ENCODE measurements around the gene C1orf216. TPM values are rescaled to one million over a fixed set of nuclear protein-coding genes. Genes with fewer than 3 reads are reported as not detected.
A peak's percentile ranks its signal among the peaks of the same experiment; 100 is the strongest.
"Not testable (repeated sequence)": the region's sequence is repeated elsewhere in the genome, so short reads cannot be mapped to it uniquely, and the experiment has no call there.

The C1orf216 gene
- total and polyA plus RNA-seq, 5 donors = 9.3 to 19.6 (median 15.6) TPM

GRCh38 chr1:35706846-35707600 lies 11.7 kb downstream of the C1orf216 start:
- H3K4me3 ChIP-seq (ENCODE audit: low read length) = no peak overlapping the region
- H3K4me1 ChIP-seq (ENCODE audit: control insufficient read depth, insufficient read depth, low read length) = no peaks in the 10 kb centered on the region
- H3K27me3 ChIP-seq (ENCODE audit: control insufficient read depth, insufficient read depth) = no peaks in the 10 kb centered on the region
- peak; percentile 23 to 33 for ATAC-seq
- no peak for DNase-seq
- H3K27ac ChIP-seq (ENCODE audit: low read length) = no peak overlapping the region
- intact Hi-C loops (cut with DNase I) = no loop called here
- 42% methylated on average over 29 of the region's 29 CpGs for WGBS
- no peaks in the 10 kb centered on the region for H3K9me3 ChIP-seq (ENCODE audit: control insufficient read depth, low read length)

- WGBS = 18% methylated on average over 7 of the region's 7 CpGs
- no peak for DNase-seq
- no peak overlapping the region for H3K4me3 ChIP-seq (ENCODE audit: low read length)
- H3K27me3 ChIP-seq (ENCODE audit: control insufficient read depth, insufficient read depth) = no peaks in the 10 kb centered on the region
- intact Hi-C loops (cut with DNase I) = no loop called here
- no peaks in the 10 kb centered on the region for H3K9me3 ChIP-seq (ENCODE audit: control insufficient read depth, low read length)
- no peak overlapping the region for H3K27ac ChIP-seq (ENCODE audit: low read length)
- no peaks in the 10 kb centered on the region for H3K4me1 ChIP-seq (ENCODE audit: control insufficient read depth, insufficient read depth, low read length)
- ATAC-seq = no peak
Observed at GRCh38 chr1:35702508-35702907, 16.2 kb downstream of the C1orf216 start.

- H3K27me3 ChIP-seq (ENCODE audit: control insufficient read depth, insufficient read depth); H3K4me3 ChIP-seq (ENCODE audit: low read length); H3K4me1 ChIP-seq (ENCODE audit: control insufficient read depth, insufficient read depth, low read length); H3K27ac ChIP-seq (ENCODE audit: low read length); intact Hi-C loops (cut with DNase I); DNase-seq; ATAC-seq; H3K9me3 ChIP-seq (ENCODE audit: control insufficient read depth, low read length): not testable (repeated sequence)
- WGBS = 95% methylated on average over 1 of the region's 1 CpG
Observed at GRCh38 chr1:35699152-35699551, 19.5 kb downstream of the C1orf216 start.

- Histone ChIP-seq H3K27ac (ENCODE audit: low read length) (no peak overlapping the region), H3K4me3 (ENCODE audit: low read length) (no peak overlapping the region), H3K9me3 (ENCODE audit: control insufficient read depth, low read length) (no peaks in the 10 kb centered on the region), H3K4me1 (ENCODE audit: control insufficient read depth, insufficient read depth, low read length) (no peaks in the 10 kb centered on the region), H3K27me3 (ENCODE audit: control insufficient read depth, insufficient read depth) (no peaks in the 10 kb centered on the region)
- 45% methylated on average over 2 of the region's 2 CpGs for WGBS
- intact Hi-C loops (cut with DNase I) = no loop called here
- ATAC-seq (no peak), DNase-seq (no peak)
Observed at GRCh38 chr1:35692317-35692716, 26.4 kb downstream of the C1orf216 start.

DNA sequence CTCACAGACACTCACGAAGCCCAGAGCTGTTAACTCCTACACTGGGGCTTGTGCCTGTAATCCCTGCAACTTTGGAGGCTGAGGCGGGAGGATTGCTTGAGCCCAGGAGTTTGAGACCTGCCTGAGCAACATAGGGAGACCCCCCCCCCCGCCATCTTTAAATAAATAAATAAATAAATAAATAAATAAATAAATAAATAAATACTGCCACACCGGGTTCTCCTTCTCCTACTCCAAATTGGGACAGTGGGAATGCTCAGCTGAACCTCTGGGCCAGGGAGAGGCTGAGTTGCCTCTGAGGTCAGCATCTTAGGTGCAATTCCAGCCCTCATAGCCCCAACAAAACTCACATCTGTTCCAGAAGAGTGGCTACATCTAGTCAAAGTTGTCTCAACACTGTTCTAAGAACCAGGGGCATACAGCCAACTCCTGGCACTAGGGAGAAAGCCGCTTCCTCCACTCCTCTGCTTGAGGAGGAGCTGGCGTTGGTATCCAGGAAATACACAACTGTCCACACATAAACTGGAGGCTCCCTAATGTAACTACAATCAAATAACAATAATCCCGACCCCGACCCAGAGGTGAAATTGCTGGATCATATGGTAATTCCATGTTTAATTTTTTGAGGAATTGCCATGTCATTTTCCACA lies 27.0 kb downstream of the C1orf216 start:
- Histone ChIP-seq H3K9me3 (ENCODE audit: control insufficient read depth, low read length) (no peaks in the 10 kb centered on the region), H3K4me3 (ENCODE audit: low read length) (no peak overlapping the region), H3K27ac (ENCODE audit: low read length) (no peak overlapping the region), H3K4me1 (ENCODE audit: control insufficient read depth, insufficient read depth, low read length) (no peaks in the 10 kb centered on the region), H3K27me3 (ENCODE audit: control insufficient read depth, insufficient read depth) (no peaks in the 10 kb centered on the region)
- ATAC-seq (no peak), DNase-seq (no peak)
- intact Hi-C loops (cut with DNase I) = no loop called here
- 69% methylated on average over 8 of the region's 8 CpGs for WGBS

- 32% methylated on average over 9 of the region's 9 CpGs for WGBS
- H3K27me3 ChIP-seq (ENCODE audit: control insufficient read depth, insufficient read depth) = no peaks in the 10 kb centered on the region
Observed at GRCh38 chr1:35691080-35691479, 27.6 kb downstream of the C1orf216 start.

DNA sequence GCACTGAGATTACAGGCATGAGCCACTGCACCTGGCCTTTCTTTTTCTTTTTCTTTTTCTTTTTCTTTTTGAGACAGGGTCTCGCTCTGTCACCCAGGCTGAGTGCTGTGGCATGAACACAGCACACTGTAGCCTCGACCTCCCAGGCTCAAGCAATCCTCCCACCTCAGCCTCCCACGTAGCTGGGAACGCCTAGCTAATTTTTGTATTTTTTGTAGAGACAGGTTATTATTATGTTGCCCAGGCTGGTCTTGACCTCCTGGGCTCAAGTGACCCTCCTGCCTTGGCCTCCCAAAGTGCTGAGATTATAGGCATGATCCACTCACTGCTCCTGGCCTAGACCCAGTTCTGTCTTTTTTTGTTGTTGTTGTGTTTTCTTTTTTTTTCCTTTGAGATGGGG lies 28.6 kb downstream of the C1orf216 start:
- H3K4me1 ChIP-seq (ENCODE audit: control insufficient read depth, insufficient read depth, low read length); ATAC-seq; intact Hi-C loops (cut with DNase I); H3K9me3 ChIP-seq (ENCODE audit: control insufficient read depth, low read length); H3K4me3 ChIP-seq (ENCODE audit: low read length); DNase-seq; H3K27ac ChIP-seq (ENCODE audit: low read length); H3K27me3 ChIP-seq (ENCODE audit: control insufficient read depth, insufficient read depth): not testable (repeated sequence)
- WGBS = 90% methylated on average over 4 of the region's 4 CpGs

More at GRCh38 chr1:35691080-35691479, 27.6 kb downstream of the C1orf216 start:
- DNase-seq (no peak), ATAC-seq (no peak)
- Histone ChIP-seq H3K27ac (ENCODE audit: low read length) (no peak overlapping the region), H3K9me3 (ENCODE audit: control insufficient read depth, low read length) (no peaks in the 10 kb centered on the region), H3K4me3 (ENCODE audit: low read length) (no peak overlapping the region), H3K4me1 (ENCODE audit: control insufficient read depth, insufficient read depth, low read length) (no peaks in the 10 kb centered on the region)
- intact Hi-C loops (cut with DNase I) = no loop called here

- no peak overlapping the region for H3K27ac ChIP-seq (ENCODE audit: low read length)
- no peak for DNase-seq
- 88% methylated on average over 5 of the region's 5 CpGs for WGBS
- no peak for ATAC-seq
- no peaks in the 10 kb centered on the region for H3K9me3 ChIP-seq (ENCODE audit: control insufficient read depth, low read length)
- intact Hi-C loops (cut with DNase I) = no loop called here
- no peaks in the 10 kb centered on the region for H3K27me3 ChIP-seq (ENCODE audit: control insufficient read depth, insufficient read depth)
- H3K4me3 ChIP-seq (ENCODE audit: low read length) = no peak overlapping the region
- no peaks in the 10 kb centered on the region for H3K4me1 ChIP-seq (ENCODE audit: control insufficient read depth, insufficient read depth, low read length)
Observed at GRCh38 chr1:35688161-35688560, 30.5 kb downstream of the C1orf216 start.

DNA sequence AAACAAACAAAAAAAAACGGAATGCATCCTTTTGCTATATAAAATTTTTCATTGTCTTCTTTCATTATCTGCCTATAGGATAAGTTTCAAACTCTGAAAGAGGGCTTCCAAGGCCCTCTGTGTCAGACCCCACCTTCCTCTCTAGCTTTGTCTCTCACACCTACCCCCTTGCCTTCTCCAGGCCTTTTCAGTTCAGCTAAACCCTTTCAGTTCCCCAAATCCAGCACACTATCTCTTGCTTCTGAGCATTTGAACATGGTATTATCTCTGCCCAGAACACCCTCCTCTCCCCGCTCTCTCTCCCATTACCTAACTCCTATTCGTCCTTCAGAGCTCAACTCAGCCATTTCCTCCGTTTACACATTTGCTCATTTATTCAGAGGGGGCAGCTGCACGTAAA lies 35.7 kb downstream of the C1orf216 start:
- no peak overlapping the region for H3K27ac ChIP-seq (ENCODE audit: low read length)
- ATAC-seq (no peak), DNase-seq (no peak)
- intact Hi-C loops (cut with DNase I) = no loop called here
- WGBS = 51% methylated on average over 5 of the region's 5 CpGs
- no peaks in the 10 kb centered on the region for H3K4me1 ChIP-seq (ENCODE audit: control insufficient read depth, insufficient read depth, low read length)
- H3K9me3 ChIP-seq (ENCODE audit: control insufficient read depth, low read length) = no peaks in the 10 kb centered on the region
- H3K4me3 ChIP-seq (ENCODE audit: low read length) = no peak overlapping the region
- no peaks in the 10 kb centered on the region for H3K27me3 ChIP-seq (ENCODE audit: control insufficient read depth, insufficient read depth)

GRCh38 chr1:35680271-35680670 lies 38.4 kb downstream of the C1orf216 start:
- H3K4me1 ChIP-seq (ENCODE audit: control insufficient read depth, insufficient read depth, low read length) = no peaks in the 10 kb centered on the region
- no peaks in the 10 kb centered on the region for H3K9me3 ChIP-seq (ENCODE audit: control insufficient read depth, low read length)
- ATAC-seq (no peak), DNase-seq (no peak)
- intact Hi-C loops (cut with DNase I) = no loop called here
- no peak overlapping the region for H3K4me3 ChIP-seq (ENCODE audit: low read length)
- 86% methylated on average over 3 of the region's 3 CpGs for WGBS
- no peak overlapping the region for H3K27ac ChIP-seq (ENCODE audit: low read length)
- no peaks in the 10 kb centered on the region for H3K27me3 ChIP-seq (ENCODE audit: control insufficient read depth, insufficient read depth)

GRCh38 chr1:35675773-35676172 lies 42.9 kb downstream of the C1orf216 start:
- H3K4me3 ChIP-seq (ENCODE audit: low read length) = no peak overlapping the region
- no peaks in the 10 kb centered on the region for H3K27me3 ChIP-seq (ENCODE audit: control insufficient read depth, insufficient read depth)
- ATAC-seq (no peak), DNase-seq (no peak)
- no peaks in the 10 kb centered on the region for H3K4me1 ChIP-seq (ENCODE audit: control insufficient read depth, insufficient read depth, low read length)
- intact Hi-C loops (cut with DNase I) = no loop called here
- WGBS = 86% methylated on average over 1 of the region's 1 CpG
- H3K9me3 ChIP-seq (ENCODE audit: control insufficient read depth, low read length) = no peaks in the 10 kb centered on the region
- no peak overlapping the region for H3K27ac ChIP-seq (ENCODE audit: low read length)

All from right cardiac atrium (tissue), 5 donors.